Vagina (tissue), 2 donors: ENCODE data around the gene BPI.

Experiments used
- CTCF ChIP-seq, 3 experiments: fragments of 450-650 bp in 2 of 3; fragments of 200-600 bp in 1 of 3; sonication (generic) in 1 of 3; IDR thresholded peaks; one replicate each; pipeline ENCODE4 v1.5.1; 2017 to 2019; ENCODE audit warnings: antibody characterized with exemption in 3 of 3, mild to moderate bottlenecking in 2 of 3, moderate library complexity in 2 of 3
- POLR2A ChIP-seq, 2 donors: fragments of 450-650 bp; IDR thresholded peaks; one replicate each; pipeline ENCODE4 v1.6.1; 2017; ENCODE audit warnings: antibody characterized with exemption in 2 of 2, mild to moderate bottlenecking in 2 of 2, moderate library complexity in 2 of 2
- POLR2AphosphoS5 ChIP-seq, 2 donors: sonication (generic); formaldehyde crosslinking; IDR thresholded peaks; one replicate each; pipeline ENCODE4 v1.9.0; 2017; ENCODE audit warnings: antibody characterized with exemption in 2 of 2, mild to moderate bottlenecking in 2 of 2, low read depth in 1 of 2; ENCODE audit not compliant: insufficient read depth in 1 of 2

GRCh38 chr20:38324159-38324558 is 20.2 kb downstream of the BPI start:
- TF ChIP-seq POLR2A (IDR thresholded peaks at IDR 0.05): no peak
- no peak for TF ChIP-seq CTCF (IDR thresholded peaks at IDR 0.05)
- TF ChIP-seq POLR2AphosphoS5 (IDR thresholded peaks at IDR 0.05; ENCODE audit: insufficient read depth in 1 of 2, low read depth in 1 of 2): no peak
